K562 (cell line): Measurements from ENCODE around the gene OTUB2. TPM values are rescaled to one million over a fixed set of nuclear protein-coding genes. Genes with fewer than 3 reads are reported as not detected.

Source experiments
- CAMTA2 ChIP-seq: fragments of 250-450 bp; sonication (Bioruptor Pico); conservative IDR thresholded peaks from 2 replicates; pipeline ENCODE4 v1.5.1; 2022
- FOXJ2 ChIP-seq: fragments of 200-800 bp; sonication (Bioruptor generic); IDR thresholded peaks from 2 replicates; pipeline ENCODE4 v1.6.1; 2016; ENCODE audit warnings: missing genetic modification characterization, missing compliant biosample characterization
- FOXP1 ChIP-seq: sonication (generic); formaldehyde crosslinking; IDR thresholded peaks from 2 replicates; pipeline ENCODE4 v1.8.0; 2022; ENCODE audit warnings: mild to moderate bottlenecking, missing genetic modification reagents
- GATA2 ChIP-seq: sonication (generic); formaldehyde crosslinking; IDR thresholded peaks from 2 replicates; pipeline ENCODE4 v1.4.0; 2020; ENCODE audit warnings: mild to moderate bottlenecking, missing genetic modification reagents
- KDM4B ChIP-seq, 2 experiments: fragments of 450-650 bp in 1 of 2; sonication (generic) in 1 of 2; IDR thresholded peaks; 2 replicates each; pipeline ENCODE4 v1.6.1; 2016 to 2017; ENCODE audit warnings: borderline replicate concordance in 2 of 2, antibody characterized with exemption in 1 of 2, low read depth in 1 of 2, mild to moderate bottlenecking in 1 of 2
- MEF2D ChIP-seq: conservative IDR thresholded peaks from 2 replicates; pipeline ENCODE4 v1.6.1; 2016; ENCODE audit warnings: low read depth, missing genetic modification characterization, missing compliant biosample characterization
- NFRKB ChIP-seq: fragments of 450-650 bp; IDR thresholded peaks from 2 replicates; pipeline ENCODE4 v1.6.1; 2016; ENCODE audit warnings: low read depth
- RFX5 ChIP-seq: IDR thresholded peaks from 2 replicates; pipeline ENCODE4 v1.6.1; 2011; ENCODE audit warnings: low read depth, mild to moderate bottlenecking, improper control_type of control experiment, low read length
- SMC3 ChIP-seq: conservative IDR thresholded peaks from 2 replicates; pipeline ENCODE4 v1.6.1; 2011; ENCODE audit warnings: low read depth, low read length, improper control_type of control experiment; ENCODE audit not compliant: insufficient read depth
- ZC3H4 ChIP-seq: sonication (generic); formaldehyde crosslinking; IDR thresholded peaks from 2 replicates; pipeline ENCODE4 v1.9.0; 2021; ENCODE audit warnings: missing genetic modification reagents, borderline replicate concordance
- polyA plus RNA-seq, 8 experiments: library from polyadenylated mRNA; depleted of rRNA in 4 of 8; stranded (reverse) in 5 of 8; unstranded in 3 of 8; fragments of >200 nt; fragmentation: Nextera tagmentation in 2 of 8; fragmentation: Illumina TruSeq in 1 of 8; extraction: Ambion mirVana in 2 of 8; extraction: Trizol in 1 of 8; gene quantifications; 2 replicates each; pipeline versions ENCODE4 v1.2.1 to v1.2.3, GENCODE V29; 2011 to 2014; ENCODE audit warnings: inconsistent platforms in 1 of 8, missing spikeins in 1 of 8
- total RNA-seq, 7 experiments: library from RNA; depleted of rRNA in 6 of 7; stranded (reverse); fragments of >200 nt in 6 of 7; fragmentation: Illumina TruSeq in 2 of 7; extraction: Trizol in 2 of 7; gene quantifications; 2 replicates each; pipeline versions ENCODE4 v1.2.1 to v1.2.3, GENCODE V29; 2011 to 2021; ENCODE audit warnings: low replicate concordance in 1 of 7
- TF ChIP-seq, protein P1 (sequence below), 2 experiments: fragments of 450-650 bp; IDR thresholded peaks; 2 replicates each; pipeline ENCODE4 v1.6.1; 2016; ENCODE audit warnings: mild to moderate bottlenecking in 2 of 2, borderline replicate concordance in 1 of 2, low read depth in 1 of 2, moderate library complexity in 1 of 2
- TF ChIP-seq, protein P2 (sequence below): fragments of 450-650 bp; formaldehyde crosslinking; IDR thresholded peaks from 2 replicates; pipeline ENCODE4 v1.4.0; 2020; ENCODE audit warnings: mild to moderate bottlenecking, moderate library complexity

OTUB2 gene
- total and polyA plus RNA-seq, 9 of the 15 experiments (the other 6 are each of a cell fraction or from before 2014, with no cell fraction given), result 0.01 to 0.31 (median 0.11) TPM

DNA sequence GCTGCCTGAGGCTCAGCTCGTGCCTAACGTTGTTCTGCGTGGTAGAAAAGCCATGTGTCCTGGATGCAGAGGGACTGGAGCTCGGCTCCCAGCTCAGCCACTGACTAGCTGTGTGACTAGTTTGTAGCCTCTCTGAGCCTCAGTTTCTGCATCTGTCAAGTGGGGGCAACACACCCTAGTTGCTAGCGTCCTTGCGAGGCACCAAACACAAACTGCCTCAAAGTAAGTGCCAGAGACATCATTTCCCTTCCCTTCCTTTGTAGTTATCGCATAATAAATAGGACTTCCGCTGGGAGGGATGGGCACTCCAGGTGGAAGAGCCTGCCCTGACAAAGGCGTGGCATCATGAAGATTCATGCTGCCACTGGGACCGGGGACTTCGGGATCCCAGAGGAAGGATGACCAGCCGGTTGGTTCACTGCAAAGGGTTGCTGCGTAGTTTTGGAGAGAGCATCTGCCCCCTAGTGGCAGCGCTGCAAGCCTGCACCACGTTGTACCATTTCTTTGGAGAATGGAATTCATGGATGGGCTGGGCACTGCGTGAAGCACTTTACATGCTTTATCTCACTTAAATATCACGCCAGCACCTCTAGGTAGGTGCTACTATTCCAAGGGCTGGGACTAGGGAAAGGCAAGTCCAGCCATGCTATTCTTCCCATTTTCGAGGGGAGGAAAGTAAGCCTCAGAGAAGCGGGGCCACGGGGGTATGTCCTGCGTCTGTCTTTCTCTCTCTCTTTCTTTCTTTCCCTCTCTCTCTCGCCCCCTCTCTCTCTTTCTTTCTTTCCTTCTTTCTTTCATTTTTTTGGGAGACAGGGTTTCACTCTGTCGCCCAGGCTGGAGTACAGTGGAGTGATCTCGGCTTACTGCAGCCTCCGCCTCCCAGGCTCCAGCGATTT, 24.4 kb upstream of the OTUB2 start (continued):
- TF ChIP-seq, protein P1, sequence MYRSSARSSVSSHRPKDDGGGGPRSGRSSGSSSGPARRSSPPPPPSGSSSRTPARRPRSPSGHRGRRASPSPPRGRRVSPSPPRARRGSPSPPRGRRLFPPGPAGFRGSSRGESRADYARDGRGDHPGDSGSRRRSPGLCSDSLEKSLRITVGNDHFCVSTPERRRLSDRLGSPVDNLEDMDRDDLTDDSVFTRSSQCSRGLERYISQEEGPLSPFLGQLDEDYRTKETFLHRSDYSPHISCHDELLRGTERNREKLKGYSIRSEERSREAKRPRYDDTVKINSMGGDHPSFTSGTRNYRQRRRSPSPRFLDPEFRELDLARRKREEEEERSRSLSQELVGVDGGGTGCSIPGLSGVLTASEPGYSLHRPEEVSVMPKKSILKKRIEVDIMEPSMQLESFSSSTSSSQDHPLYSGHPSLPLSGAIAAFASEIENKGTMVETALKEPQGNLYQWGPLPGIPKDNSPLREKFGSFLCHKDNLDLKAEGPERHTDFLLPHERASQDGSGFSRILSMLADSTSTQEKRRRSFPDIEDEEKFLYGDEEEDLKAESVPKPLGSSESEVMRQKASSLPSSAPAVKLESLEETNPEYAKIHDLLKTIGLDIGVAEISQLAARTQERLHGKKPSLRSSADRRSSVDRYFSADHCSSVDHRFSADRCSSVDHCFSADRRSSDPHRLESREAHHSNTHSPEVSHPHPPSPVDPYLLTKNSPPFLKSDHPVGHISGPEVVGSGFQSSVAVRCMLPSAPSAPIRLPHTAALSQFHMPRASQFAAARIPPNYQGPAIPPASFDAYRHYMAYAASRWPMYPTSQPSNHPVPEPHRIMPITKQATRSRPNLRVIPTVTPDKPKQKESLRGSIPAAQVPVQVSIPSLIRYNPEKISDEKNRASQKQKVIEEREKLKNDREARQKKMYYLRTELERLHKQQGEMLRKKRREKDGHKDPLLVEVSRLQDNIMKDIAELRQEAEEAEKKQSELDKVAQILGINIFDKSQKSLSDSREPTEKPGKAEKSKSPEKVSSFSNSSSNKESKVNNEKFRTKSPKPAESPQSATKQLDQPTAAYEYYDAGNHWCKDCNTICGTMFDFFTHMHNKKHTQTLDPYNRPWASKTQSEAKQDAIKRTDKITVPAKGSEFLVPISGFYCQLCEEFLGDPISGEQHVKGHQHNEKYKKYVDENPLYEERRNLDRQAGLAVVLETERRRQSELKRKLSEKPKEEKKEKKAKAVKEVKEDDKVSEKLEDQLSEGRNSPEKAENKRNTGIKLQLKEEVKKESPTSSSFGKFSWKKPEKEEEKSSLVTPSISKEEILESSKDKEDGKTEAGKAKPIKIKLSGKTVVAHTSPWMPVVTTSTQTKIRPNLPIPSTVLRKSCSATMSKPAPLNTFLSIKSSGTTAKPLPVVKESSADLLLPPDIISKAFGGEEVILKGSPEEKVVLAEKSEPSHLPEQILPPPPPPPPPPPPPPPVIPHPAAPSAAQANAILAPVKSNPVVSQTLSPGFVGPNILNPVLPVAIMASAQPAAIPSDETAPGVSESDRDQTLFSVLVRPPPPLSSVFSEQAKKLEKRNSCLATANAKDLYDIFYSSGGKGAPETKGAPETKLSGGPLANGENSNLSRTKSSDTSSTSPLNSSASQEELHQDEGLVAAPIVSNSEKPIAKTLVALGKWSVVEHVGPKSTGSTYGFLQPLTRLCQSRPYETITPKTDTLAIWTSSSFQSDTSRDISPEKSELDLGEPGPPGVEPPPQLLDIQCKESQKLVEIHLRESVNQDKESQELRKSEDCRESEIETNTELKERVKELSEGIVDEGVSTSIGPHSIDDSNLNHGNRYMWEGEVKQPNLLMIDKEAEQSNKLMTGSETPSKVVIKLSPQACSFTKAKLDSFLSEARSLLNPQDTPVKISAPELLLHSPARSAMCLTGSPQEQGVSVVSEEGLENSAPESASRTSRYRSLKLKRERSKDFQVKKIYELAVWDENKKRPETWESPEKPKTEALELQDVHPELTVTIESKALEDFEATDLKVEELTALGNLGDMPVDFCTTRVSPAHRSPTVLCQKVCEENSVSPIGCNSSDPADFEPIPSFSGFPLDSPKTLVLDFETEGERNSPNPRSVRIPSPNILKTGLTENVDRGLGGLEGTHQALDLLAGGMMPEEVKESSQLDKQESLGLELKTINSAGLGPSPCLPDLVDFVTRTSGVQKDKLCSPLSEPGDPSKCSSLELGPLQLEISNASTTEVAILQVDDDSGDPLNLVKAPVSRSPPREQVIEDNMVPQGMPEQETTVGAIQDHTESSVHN (IDR thresholded peaks at IDR 0.05; ENCODE audit: borderline replicate concordance in 1 of 2, low read depth in 1 of 2), result no peak
- TF ChIP-seq RFX5 (no peak), KDM4B (IDR thresholded peaks at IDR 0.05; ENCODE audit: borderline replicate concordance in 2 of 2, low read depth in 1 of 2) (no peak), MEF2D (no peak), FOXP1 (no peak), CAMTA2 (CRISPR knock-in tag) (no peak), NFRKB (no peak), SMC3 (peak; percentile 56), FOXJ2 (no peak), ZC3H4 (no peak), GATA2 (no peak)
- TF ChIP-seq, protein P2, sequence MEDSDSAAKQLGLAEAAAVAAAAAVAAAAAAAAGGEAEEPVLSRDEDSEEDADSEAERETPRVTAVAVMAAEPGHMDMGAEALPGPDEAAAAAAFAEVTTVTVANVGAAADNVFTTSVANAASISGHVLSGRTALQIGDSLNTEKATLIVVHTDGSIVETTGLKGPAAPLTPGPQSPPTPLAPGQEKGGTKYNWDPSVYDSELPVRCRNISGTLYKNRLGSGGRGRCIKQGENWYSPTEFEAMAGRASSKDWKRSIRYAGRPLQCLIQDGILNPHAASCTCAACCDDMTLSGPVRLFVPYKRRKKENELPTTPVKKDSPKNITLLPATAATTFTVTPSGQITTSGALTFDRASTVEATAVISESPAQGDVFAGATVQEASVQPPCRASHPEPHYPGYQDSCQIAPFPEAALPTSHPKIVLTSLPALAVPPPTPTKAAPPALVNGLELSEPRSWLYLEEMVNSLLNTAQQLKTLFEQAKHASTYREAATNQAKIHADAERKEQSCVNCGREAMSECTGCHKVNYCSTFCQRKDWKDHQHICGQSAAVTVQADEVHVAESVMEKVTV, result 0 out of 2 replicates have a peak, but pooled peaks have one; percentile 25
